Mesodermal cell (in vitro differentiated cells): Measurements from ENCODE around the gene FBXL16.

ENCODE experiments used
- H3K27ac ChIP-seq: 2 replicates; pipeline ENCODE4 v1.7.0; 2013; ENCODE audit warnings: mild to moderate bottlenecking, low read depth, low read length, moderate library complexity; ENCODE audit not compliant: severe bottlenecking
- H3K36me3 ChIP-seq: 2 replicates; pipeline ENCODE4 v1.7.1; 2013; ENCODE audit warnings: mild to moderate bottlenecking, low read length, moderate library complexity; ENCODE audit not compliant: control insufficient read depth, insufficient read depth
- H3K4me1 ChIP-seq: one replicate; pipeline ENCODE4 v1.7.1; 2013; ENCODE audit warnings: mild to moderate bottlenecking, low read length; ENCODE audit not compliant: insufficient read depth, control insufficient read depth, poor library complexity, severe bottlenecking
- H3K4me3 ChIP-seq: 2 replicates; pipeline ENCODE4 v1.7.0; 2013; ENCODE audit warnings: low read length, control low read depth, mild to moderate bottlenecking; ENCODE audit not compliant: insufficient read depth, poor library complexity, severe bottlenecking; ENCODE audit errors: extremely low read depth
- H3K9me3 ChIP-seq: 2 replicates; pipeline ENCODE4 v1.7.1; 2013; ENCODE audit warnings: mild to moderate bottlenecking, low read length, moderate library complexity; ENCODE audit not compliant: control insufficient read depth
- WGBS, 2 experiments: methylation state at CpG; one replicate each; pipeline ENCODE4 v1.1.5; 2013; ENCODE audit warnings: missing lambda C conversion rate in 2 of 2; ENCODE audit not compliant: insufficient coverage in 2 of 2; 5-methylcytosine and 5-hydroxymethylcytosine counted together

FBXL16 gene

GRCh38 chr16:684961-685696 lies 20.5 kb downstream of the FBXL16 start:
- Histone ChIP-seq H3K36me3 (peaks cover 40% of the 10 kb centered on the region), H3K27ac (no peak overlapping the region), H3K9me3 (no peaks in the 10 kb centered on the region), H3K4me1 (peaks cover 22% of the 10 kb centered on the region), H3K4me3 (no peak overlapping the region)
- WGBS, 2 experiments, result 97% methylated on average over 59 to 60 of the region's 61 CpGs

DNA sequence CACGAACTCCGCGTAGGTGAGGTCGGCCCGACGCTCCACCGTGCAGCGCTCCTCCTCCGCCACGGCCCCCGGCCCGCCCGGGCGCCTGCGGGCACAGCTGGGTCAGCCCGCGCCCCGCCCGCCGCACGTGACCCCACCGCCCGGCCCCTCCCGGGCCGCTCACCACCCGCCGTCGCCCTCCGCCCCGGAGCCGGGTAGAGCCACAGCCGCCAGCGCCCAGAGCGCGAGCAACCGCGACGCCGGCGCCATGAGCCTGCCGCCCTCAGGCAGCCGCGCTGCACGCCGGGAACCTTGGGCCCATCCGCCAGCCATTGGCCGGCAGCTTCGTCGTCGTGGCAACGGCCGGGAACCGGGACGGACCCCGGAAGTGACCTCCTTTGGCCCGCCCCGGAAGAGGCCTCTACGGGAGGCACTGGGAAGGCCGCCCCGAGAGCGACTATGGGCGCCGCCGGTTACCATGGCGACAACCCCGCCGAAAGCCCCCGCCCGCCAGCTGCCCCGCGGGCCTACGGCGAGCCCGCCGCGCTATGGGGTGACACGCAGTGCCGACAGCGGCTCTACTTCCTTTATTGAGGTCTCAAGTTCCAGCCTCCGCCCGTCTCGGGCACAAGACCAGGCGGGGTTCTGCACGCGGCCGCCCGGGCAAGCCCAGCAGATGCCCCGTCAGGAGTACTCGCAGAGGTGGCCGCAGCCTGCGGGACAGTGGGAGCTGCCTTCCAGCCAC lies 21.4 kb downstream of the FBXL16 start, which contains the start of gene JMJD8:
Gene JMJD8 (minus strand): TSS at position 264 of the 724 bp plus-strand sequence. CDS start 15 bp downstream, at position 249.
- Histone ChIP-seq H3K36me3 (peaks cover 40% of the 10 kb centered on the region), H3K27ac (peak within 1 kb of the TSS; percentile 62)

GRCh38 chr16:683396-684070 lies 22.1 kb downstream of the FBXL16 start:
- H3K4me3 ChIP-seq, result peak overlapping the region; percentile 62
- peaks cover 12% of the 10 kb centered on the region for H3K4me1 ChIP-seq
- H3K36me3 ChIP-seq, result peaks cover 40% of the 10 kb centered on the region
- 17 to 19% methylated on average over 50 to 53 of the region's 57 CpGs for WGBS, 2 experiments
- no peaks in the 10 kb centered on the region for H3K9me3 ChIP-seq
- peak overlapping the region; percentile 45 for H3K27ac ChIP-seq

More for the DNA sequence above, 21.4 kb downstream of the FBXL16 start, which contains the start of gene JMJD8:
- WGBS, 2 experiments, result 12 to 15% methylated on average over 78 to 90 of the region's 91 CpGs
- H3K4me1 ChIP-seq, result peaks cover 17% of the 10 kb centered on the region
- H3K4me3 ChIP-seq, result peak within 1 kb of the TSS; percentile 62
- no peaks in the 10 kb centered on the region for H3K9me3 ChIP-seq

DNA sequence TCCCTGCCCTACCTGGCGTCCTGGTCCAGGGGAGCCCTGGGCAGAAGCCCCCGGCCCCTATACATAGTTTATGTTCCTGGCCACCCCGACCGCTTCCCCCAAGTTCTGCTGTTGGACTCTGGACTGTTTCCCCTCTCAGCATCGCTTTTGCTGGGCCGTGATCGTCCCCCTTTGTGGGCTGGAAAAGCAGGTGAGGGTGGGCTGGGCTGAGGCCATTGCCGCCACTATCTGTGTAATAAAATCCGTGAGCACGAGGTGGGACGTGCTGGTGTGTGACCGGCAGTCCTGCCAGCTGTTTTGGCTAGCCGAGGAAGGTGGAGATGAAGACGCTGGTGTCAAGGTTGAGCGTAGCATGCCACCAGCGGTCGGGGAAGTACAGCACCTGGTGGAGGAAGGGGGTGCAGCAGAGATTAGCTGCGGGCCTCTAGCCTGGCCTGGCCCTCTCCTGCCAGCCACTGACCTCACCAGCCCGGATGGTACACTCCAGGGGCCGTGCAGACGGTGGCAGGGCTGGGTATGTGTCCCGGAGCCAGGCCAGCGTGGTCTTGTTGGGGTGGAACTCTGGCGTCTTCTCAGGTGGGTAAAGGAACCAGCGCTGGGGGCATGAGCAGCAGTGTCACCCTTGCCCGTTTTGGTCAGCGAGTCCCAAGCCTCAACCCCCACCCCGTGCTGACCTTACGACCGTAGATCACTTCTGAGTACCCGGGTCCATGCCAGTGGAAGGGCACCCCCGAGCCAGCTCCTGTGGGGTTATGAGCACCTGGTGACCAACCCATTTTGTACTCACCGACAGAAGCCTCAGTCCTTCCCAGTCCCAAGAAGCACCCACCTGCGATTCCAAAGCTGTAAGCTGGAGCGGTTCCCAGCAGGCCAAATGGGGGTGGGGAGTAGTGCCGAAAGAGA lies 22.9 kb downstream of the FBXL16 start:
- 94 to 95% methylated on average over 28 to 31 of the region's 36 CpGs for WGBS, 2 experiments
- H3K36me3 ChIP-seq, result peaks cover 40% of the 10 kb centered on the region
- peak overlapping the region; percentile 62 for H3K4me3 ChIP-seq
- no peak overlapping the region for H3K27ac ChIP-seq
- peaks cover 12% of the 10 kb centered on the region for H3K4me1 ChIP-seq
- H3K9me3 ChIP-seq, result no peaks in the 10 kb centered on the region

- Histone ChIP-seq H3K4me1 (peaks cover 12% of the 10 kb centered on the region), H3K36me3 (peaks cover 37% of the 10 kb centered on the region), H3K4me3 (peak overlapping the region; percentile 78), H3K27ac (no peak overlapping the region), H3K9me3 (no peaks in the 10 kb centered on the region)
- 95 to 97% methylated on average over 22 to 27 of the region's 28 CpGs for WGBS, 2 experiments
Observed at GRCh38 chr16:681746-682427, 23.7 kb downstream of the FBXL16 start.

- Histone ChIP-seq H3K27ac (peak overlapping the region; percentile 72), H3K4me1 (peaks cover 12% of the 10 kb centered on the region), H3K36me3 (peaks cover 29% of the 10 kb centered on the region), H3K4me3 (peak overlapping the region; percentile 78), H3K9me3 (no peaks in the 10 kb centered on the region)
- 60 to 63% methylated on average over 43 to 44 of the region's 44 CpGs for WGBS, 2 experiments
Observed at GRCh38 chr16:680967-681745, 24.4 kb downstream of the FBXL16 start.

DNA sequence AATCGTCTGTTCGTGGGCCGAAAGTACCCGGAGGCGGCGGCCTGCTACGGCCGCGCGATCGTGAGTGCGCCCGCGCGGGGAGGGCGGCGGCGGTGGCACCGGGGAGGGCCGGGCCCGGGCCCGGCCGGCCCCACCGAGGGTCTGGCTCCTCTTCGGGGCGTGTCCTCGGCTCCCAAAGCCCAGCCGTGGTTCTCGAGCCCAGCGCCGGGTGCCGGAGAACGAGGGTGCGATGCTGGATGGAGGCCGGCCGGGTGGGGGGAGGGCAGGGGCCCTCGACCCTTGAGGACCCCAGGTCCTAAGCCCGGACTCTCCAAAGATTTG lies 25.0 kb downstream of the FBXL16 start:
- Histone ChIP-seq H3K36me3 (peaks cover 28% of the 10 kb centered on the region), H3K27ac (peak overlapping the region; percentile 72), H3K4me3 (peak overlapping the region; percentile 78), H3K9me3 (no peaks in the 10 kb centered on the region), H3K4me1 (peaks cover 12% of the 10 kb centered on the region)
- WGBS, 2 experiments, result 0 to 1% methylated on average over 26 to 38 of the region's 38 CpGs

GRCh38 chr16:679814-680624 lies 25.6 kb downstream of the FBXL16 start, which contains the start of gene STUB1:
Gene STUB1 (plus strand): TSS chr16:680410. CDS start chr16:680526, 116 bp downstream.
- Histone ChIP-seq H3K36me3 (peaks cover 23% of the 10 kb centered on the region), H3K4me3 (peak within 1 kb of the TSS; percentile 78), H3K4me1 (peaks cover 17% of the 10 kb centered on the region), H3K27ac (peak within 1 kb of the TSS; percentile 72), H3K9me3 (no peaks in the 10 kb centered on the region)
- WGBS, 2 experiments, result 0% methylated on average over 59 to 74 of the region's 91 CpGs
